Activated CD8-positive, alpha-beta memory T cell treated with anti-CD3 and anti-CD28 coated beads, Interleukin-2, amount 50 U/mL, for 48 hours (primary cell): ENCODE results near the gene MBD5.
"Not testable (repeated sequence)": the region's sequence is repeated elsewhere in the genome, so short reads cannot be mapped to it uniquely, and the experiment has no call there.

Experiments
- DNase-seq: peaks from one replicate; pipeline ENCODE4 v3.0.0-alpha.2; 2020

The MBD5 gene

GRCh38 chr2:148526509-148527346, 505.8 kb downstream of the MBD5 start:
- no peak for DNase-seq

GRCh38 chr2:148527488-148528340, 506.8 kb downstream of the MBD5 start:
- peak; percentile 73 for DNase-seq

GRCh38 chr2:148528356-148529064, 507.6 kb downstream of the MBD5 start:
- DNase-seq, result no peak

- DNase-seq, result no peak
These were observed 508.9 kb downstream of the MBD5 start for GRCh38 chr2:148529745-148530144.

GRCh38 chr2:148530350-148530749, 509.5 kb downstream of the MBD5 start:
- no peak for DNase-seq

GRCh38 chr2:148531235-148531634, 510.3 kb downstream of the MBD5 start:
- DNase-seq, result no peak

GRCh38 chr2:148531669-148532428, 511.0 kb downstream of the MBD5 start:
- no peak for DNase-seq

GRCh38 chr2:148533004-148533403, 512.1 kb downstream of the MBD5 start:
- no peak for DNase-seq

GRCh38 chr2:148533685-148534084, 512.8 kb downstream of the MBD5 start:
- peak; percentile 17 for DNase-seq

- DNase-seq, result peak; percentile 29
These were observed 513.7 kb downstream of the MBD5 start for GRCh38 chr2:148534416-148535204.

- DNase-seq, result peak; percentile 39
These were observed 517.5 kb downstream of the MBD5 start for GRCh38 chr2:148538375-148538774.

- DNase-seq, result peak; percentile 65
These were observed 519.1 kb downstream of the MBD5 start for GRCh38 chr2:148540022-148540421.

GRCh38 chr2:148541792-148542191, 520.9 kb downstream of the MBD5 start:
- DNase-seq, result peak; percentile 7

GRCh38 chr2:148542614-148543013, 521.7 kb downstream of the MBD5 start:
- no peak for DNase-seq

GRCh38 chr2:148543088-148543540, 522.2 kb downstream of the MBD5 start:
- DNase-seq, result not testable (repeated sequence)

GRCh38 chr2:148545390-148546256, 524.7 kb downstream of the MBD5 start:
- DNase-seq, result no peak

GRCh38 chr2:148546270-148546669, 525.4 kb downstream of the MBD5 start:
- no peak for DNase-seq

- DNase-seq, result no peak
These were observed 528.0 kb downstream of the MBD5 start for GRCh38 chr2:148548716-148549400.

- no peak for DNase-seq
These were observed 531.9 kb downstream of the MBD5 start for GRCh38 chr2:148552675-148553331.
